CD4-positive, alpha-beta T cell (primary cell): ENCODE results near the gene ENO4. TPM values are rescaled to one million over a fixed set of nuclear protein-coding genes. Genes with fewer than 3 reads are reported as not detected.

Experiments
- ATAC-seq: fragments of 200-7000 bp; cut with Tn5 transposase; one replicate; pipeline ENCODE4 v1.10.0; 2022; ENCODE audit warnings: mild to moderate bottlenecking; ENCODE audit not compliant: poor library complexity
- CTCF ChIA-PET: fragments of 350-600 bp; sonication (Branson Sonifier 250); formaldehyde crosslinking; loops from one replicate; lab custom pipeline; 2021; ENCODE audit warnings: antibody characterized with exemption, inconsistent platforms; lab: Charles Lee
- POLR2A ChIA-PET: fragments of 350-600 bp; sonication (Branson Sonifier 250); formaldehyde crosslinking; loops from one replicate; lab custom pipeline; 2021; ENCODE audit warnings: antibody characterized with exemption, inconsistent platforms; lab: Charles Lee
- DNase-seq, 14 experiments: peaks; one replicate each; pipeline ENCODE4 v3.0.0-alpha.2; 2013 to 2020; ENCODE audit warnings: mixed read lengths in 2 of 14
- H3K27ac ChIP-seq, 2 donors: one replicate each; pipeline versions ENCODE4 v1.5.1 to v1.7.0; 2013; ENCODE audit warnings: low read length in 2 of 2, low read depth in 1 of 2, mild to moderate bottlenecking in 1 of 2
- H3K27me3 ChIP-seq, 2 experiments: 1 replicate in 1 of 2; 2 replicates in 1 of 2; pipeline versions ENCODE4 v1.6.1 to v1.7.0; 2013; ENCODE audit warnings: low read length in 2 of 2, control low read depth in 1 of 2, mild to moderate bottlenecking in 1 of 2, moderate library complexity in 1 of 2; ENCODE audit not compliant: insufficient read depth in 2 of 2, control insufficient read depth in 1 of 2
- H3K36me3 ChIP-seq: one replicate; pipeline ENCODE4 v1.6.1; 2013; ENCODE audit warnings: low read length, control low read depth; ENCODE audit not compliant: insufficient read depth
- H3K4me1 ChIP-seq: one replicate; pipeline ENCODE4 v1.6.1; 2013; ENCODE audit warnings: low read length, control low read depth; ENCODE audit not compliant: insufficient read depth
- H3K4me3 ChIP-seq: one replicate; pipeline ENCODE4 v1.5.1; 2013; ENCODE audit warnings: mild to moderate bottlenecking, low read length, moderate library complexity
- H3K9me3 ChIP-seq, 2 experiments: 1 replicate in 1 of 2; 2 replicates in 1 of 2; pipeline versions ENCODE4 v1.6.1 to v1.7.0; 2013; ENCODE audit warnings: low read length in 2 of 2, mild to moderate bottlenecking in 2 of 2, control low read depth in 1 of 2, moderate library complexity in 1 of 2; ENCODE audit not compliant: control insufficient read depth in 1 of 2, insufficient read depth in 1 of 2
- H3K27ac Mint-ChIP-seq: one replicate; pipeline ENCODE4 v1.8.0; 2020; ENCODE audit warnings: mixed read lengths
- H3K27me3 Mint-ChIP-seq: one replicate; pipeline ENCODE4 v1.8.0; 2021; ENCODE audit warnings: mixed read lengths
- H3K36me3 Mint-ChIP-seq: one replicate; pipeline ENCODE4 v1.8.0; 2021; ENCODE audit warnings: low read depth, mixed read lengths
- H3K4me1 Mint-ChIP-seq: one replicate; pipeline ENCODE4 v1.8.0; 2021; ENCODE audit warnings: low read depth, mixed read lengths
- H3K4me3 Mint-ChIP-seq: one replicate; pipeline ENCODE4 v1.8.0; 2020; ENCODE audit warnings: mild to moderate bottlenecking, mixed read lengths
- H3K9me3 Mint-ChIP-seq: one replicate; pipeline ENCODE4 v1.8.0; 2020; ENCODE audit warnings: mixed read lengths
- intact Hi-C, 2 experiments: fragments of 100-400 bp; cut with DNase I in 1 of 2; cut with micrococcal nuclease in 1 of 2; formaldehyde crosslinking; loops; one replicate each; pipeline versions ENCODE4 v1.15.1 to v1.9.0; 2023 to 2025; cut with DNase I, micrococcal nuclease
- total RNA-seq, 174 experiments: library from RNA in 2 of 174; stranded (reverse) in 2 of 174; gene quantifications; one replicate each; pipeline ENCODE4 v1.2.3 and lab custom pipeline; 2021 to 2026
- TF ChIP-seq, protein P1 (sequence below): fragments of 200-600 bp; IDR thresholded peaks from one replicate; pipeline ENCODE4 v1.8.0; 2022; ENCODE audit warnings: antibody characterized with exemption, mild to moderate bottlenecking

The ENO4 gene
- total RNA-seq, 2 experiments from 2014 or later, result not detected

- Mint-ChIP-seq H3K27ac (no peak overlapping the region), H3K4me3 (no peak overlapping the region), H3K36me3 (no peaks in the 10 kb centered on the region), H3K9me3 (no peaks in the 10 kb centered on the region), H3K27me3 (peaks cover 5% of the 10 kb centered on the region), H3K4me1 (no peaks in the 10 kb centered on the region)
- no peaks in the 10 kb centered on the region for H3K9me3 ChIP-seq
- POLR2A ChIA-PET, result no interaction called here
- H3K4me1 ChIP-seq, result no peaks in the 10 kb centered on the region
- intact Hi-C loops, result no loop called here
- no peaks in the 10 kb centered on the region for H3K27me3 ChIP-seq
- no peak overlapping the region for H3K27ac ChIP-seq
- CTCF ChIA-PET, result no interaction called here
- DNase-seq (no peak), ATAC-seq (no peak)
- TF ChIP-seq, protein P1, sequence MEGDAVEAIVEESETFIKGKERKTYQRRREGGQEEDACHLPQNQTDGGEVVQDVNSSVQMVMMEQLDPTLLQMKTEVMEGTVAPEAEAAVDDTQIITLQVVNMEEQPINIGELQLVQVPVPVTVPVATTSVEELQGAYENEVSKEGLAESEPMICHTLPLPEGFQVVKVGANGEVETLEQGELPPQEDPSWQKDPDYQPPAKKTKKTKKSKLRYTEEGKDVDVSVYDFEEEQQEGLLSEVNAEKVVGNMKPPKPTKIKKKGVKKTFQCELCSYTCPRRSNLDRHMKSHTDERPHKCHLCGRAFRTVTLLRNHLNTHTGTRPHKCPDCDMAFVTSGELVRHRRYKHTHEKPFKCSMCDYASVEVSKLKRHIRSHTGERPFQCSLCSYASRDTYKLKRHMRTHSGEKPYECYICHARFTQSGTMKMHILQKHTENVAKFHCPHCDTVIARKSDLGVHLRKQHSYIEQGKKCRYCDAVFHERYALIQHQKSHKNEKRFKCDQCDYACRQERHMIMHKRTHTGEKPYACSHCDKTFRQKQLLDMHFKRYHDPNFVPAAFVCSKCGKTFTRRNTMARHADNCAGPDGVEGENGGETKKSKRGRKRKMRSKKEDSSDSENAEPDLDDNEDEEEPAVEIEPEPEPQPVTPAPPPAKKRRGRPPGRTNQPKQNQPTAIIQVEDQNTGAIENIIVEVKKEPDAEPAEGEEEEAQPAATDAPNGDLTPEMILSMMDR, result no peak
- no peaks in the 10 kb centered on the region for H3K36me3 ChIP-seq
- no peak overlapping the region for H3K4me3 ChIP-seq
Observed at GRCh38 chr10:116919164-116919563, 69.9 kb downstream of the ENO4 start.

- CTCF ChIA-PET, result no interaction called here
Observed at GRCh38 chr10:116919706-116920105, 70.4 kb downstream of the ENO4 start.

DNA sequence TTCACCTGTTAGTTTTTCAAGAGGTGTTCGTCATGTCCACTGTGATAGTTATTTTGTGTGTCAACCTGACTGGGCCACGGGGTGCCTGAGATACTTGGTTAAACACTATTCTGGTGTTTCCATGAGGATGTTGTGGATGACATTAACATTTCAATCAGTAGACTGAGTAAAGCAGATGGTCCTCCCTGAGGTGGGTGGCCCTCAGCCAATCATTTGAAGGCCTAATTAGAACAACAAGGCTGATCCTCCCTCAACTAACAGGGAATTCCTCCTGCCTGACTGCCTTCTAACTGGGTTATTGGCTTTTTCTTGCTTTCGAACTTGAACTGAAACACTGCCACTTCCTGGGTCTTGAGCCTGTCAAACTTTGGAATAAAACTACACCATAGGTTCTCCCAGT is 75.8 kb downstream of the ENO4 start:
- Mint-ChIP-seq H3K27ac (no peak overlapping the region), H3K4me1 (no peaks in the 10 kb centered on the region), H3K36me3 (no peaks in the 10 kb centered on the region), H3K9me3 (no peaks in the 10 kb centered on the region), H3K4me3 (no peak overlapping the region), H3K27me3 (peaks cover 5% of the 10 kb centered on the region)
- ATAC-seq (no peak), DNase-seq (no peak)
- H3K9me3 ChIP-seq, result no peaks in the 10 kb centered on the region
- no peak overlapping the region for H3K4me3 ChIP-seq
- no peak overlapping the region for H3K27ac ChIP-seq
- TF ChIP-seq, protein P1, result no peak
- ChIA-PET CTCF (no interaction called here), POLR2A (no interaction called here)
- no peaks in the 10 kb centered on the region for H3K4me1 ChIP-seq
- intact Hi-C loops, result no loop called here
- H3K36me3 ChIP-seq, result no peaks in the 10 kb centered on the region
- H3K27me3 ChIP-seq, result no peaks in the 10 kb centered on the region

More at GRCh38 chr10:116919706-116920105, 70.4 kb downstream of the ENO4 start:
- no peaks in the 10 kb centered on the region for H3K36me3 Mint-ChIP-seq
- no peaks in the 10 kb centered on the region for H3K4me1 Mint-ChIP-seq
- H3K27me3 Mint-ChIP-seq, result peaks cover 5% of the 10 kb centered on the region
- Histone ChIP-seq H3K27me3 (no peaks in the 10 kb centered on the region), H3K27ac (no peak overlapping the region), H3K4me3 (no peak overlapping the region), H3K36me3 (no peaks in the 10 kb centered on the region), H3K9me3 (no peaks in the 10 kb centered on the region), H3K4me1 (no peaks in the 10 kb centered on the region)
- DNase-seq, result no peak
- intact Hi-C loops, result no loop called here
- no peaks in the 10 kb centered on the region for H3K9me3 Mint-ChIP-seq
- POLR2A ChIA-PET, result no interaction called here
- ATAC-seq, result no peak
- H3K27ac Mint-ChIP-seq, result no peak overlapping the region
- no peak overlapping the region for H3K4me3 Mint-ChIP-seq
- TF ChIP-seq, protein P1, result no peak
